ENCODE measurements around the gene ZNF655.
"Not testable (repeated sequence)": the region's sequence is repeated elsewhere in the genome, so short reads cannot be mapped to it uniquely, and the experiment has no call there.

Gene ZNF655

GRCh38 chr7:99560834-99561736 is 2.6 kb downstream of the ZNF655 start:
- no peak for TF ChIP-seq CTCF (IDR thresholded peaks at IDR 0.05; ENCODE audit: control insufficient read depth, extremely low read depth, insufficient read depth)
- no peak for DNase-seq (ENCODE audit: low read depth)
- H3K4me3 ChIP-seq (ENCODE audit: low read depth, low read length): no peak overlapping the region

- DNase-seq (ENCODE audit: low read depth): no peak
- TF ChIP-seq CTCF (IDR thresholded peaks at IDR 0.05; ENCODE audit: control insufficient read depth, extremely low read depth, insufficient read depth): no peak
- no peak overlapping the region for H3K4me3 ChIP-seq (ENCODE audit: low read depth, low read length)
Observed at GRCh38 chr7:99561737-99562051, 3.3 kb downstream of the ZNF655 start.

DNA sequence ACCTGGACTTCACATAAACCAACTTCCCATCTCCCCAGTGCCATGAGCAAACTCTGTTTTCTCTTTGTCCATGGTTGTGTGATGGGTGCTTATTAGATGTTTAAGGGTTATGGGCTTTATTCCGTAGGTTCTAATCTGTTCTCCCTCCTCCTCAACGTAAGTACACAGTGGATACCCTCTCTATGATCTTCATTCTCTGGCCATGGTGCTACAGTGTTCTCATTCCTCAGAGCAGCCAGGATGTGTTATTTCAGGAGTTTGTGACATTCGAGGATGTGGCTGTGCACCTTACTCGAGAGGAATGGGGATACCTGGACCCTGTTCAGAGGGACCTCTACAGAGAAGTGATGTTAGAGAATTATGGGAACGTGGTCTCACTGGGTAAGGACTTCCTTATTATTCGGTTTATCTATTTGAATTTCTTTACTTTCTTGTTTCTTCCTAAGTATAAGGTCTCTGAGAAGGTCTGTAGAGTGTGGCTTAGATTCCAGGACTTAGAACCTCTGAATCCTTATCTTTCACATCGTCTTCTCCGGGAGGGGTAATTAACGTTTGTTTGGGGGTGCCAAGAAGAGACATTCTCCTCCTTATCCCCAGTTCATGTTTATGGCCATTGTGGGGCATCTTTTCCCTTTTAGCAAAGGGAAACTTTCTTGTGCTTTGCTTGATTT is 3.8 kb downstream of the ZNF655 start:
- no peak for DNase-seq (ENCODE audit: low read depth)
- no peak for TF ChIP-seq CTCF (IDR thresholded peaks at IDR 0.05; ENCODE audit: control insufficient read depth, extremely low read depth, insufficient read depth)
- H3K4me3 ChIP-seq (ENCODE audit: low read depth, low read length): no peak overlapping the region

GRCh38 chr7:99562832-99563231 is 4.4 kb downstream of the ZNF655 start:
- no peak overlapping the region for H3K4me3 ChIP-seq (ENCODE audit: low read depth, low read length)
- DNase-seq (ENCODE audit: low read depth): no peak
- no peak for TF ChIP-seq CTCF (IDR thresholded peaks at IDR 0.05; ENCODE audit: control insufficient read depth, extremely low read depth, insufficient read depth)

DNA sequence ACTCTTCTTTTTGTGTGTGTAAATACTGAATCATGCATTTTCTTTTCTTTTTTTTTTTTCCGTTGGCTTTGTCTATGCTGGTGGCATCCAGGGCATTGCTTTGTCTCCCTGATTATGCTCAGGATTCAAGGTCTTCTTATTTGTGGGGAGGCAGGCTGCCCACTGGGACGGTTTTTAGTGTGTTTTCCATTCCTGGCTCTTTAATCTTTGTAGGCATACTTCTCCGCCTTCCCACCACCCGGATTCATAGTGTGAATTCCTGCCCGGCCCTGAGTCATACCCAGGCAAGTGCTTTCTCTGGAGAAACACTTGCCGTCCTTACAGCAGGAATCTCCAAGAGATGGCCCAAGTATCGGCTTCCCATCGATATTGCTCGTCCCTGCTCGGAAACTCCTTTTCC is 5.2 kb downstream of the ZNF655 start:
- no peak for TF ChIP-seq CTCF (IDR thresholded peaks at IDR 0.05; ENCODE audit: control insufficient read depth, extremely low read depth, insufficient read depth)
- H3K4me3 ChIP-seq (ENCODE audit: low read depth, low read length): no peak overlapping the region
- DNase-seq (ENCODE audit: low read depth): no peak

- DNase-seq (ENCODE audit: low read depth): not testable (repeated sequence)
Observed at GRCh38 chr7:99568770-99569169, 10.3 kb downstream of the ZNF655 start.

DNA sequence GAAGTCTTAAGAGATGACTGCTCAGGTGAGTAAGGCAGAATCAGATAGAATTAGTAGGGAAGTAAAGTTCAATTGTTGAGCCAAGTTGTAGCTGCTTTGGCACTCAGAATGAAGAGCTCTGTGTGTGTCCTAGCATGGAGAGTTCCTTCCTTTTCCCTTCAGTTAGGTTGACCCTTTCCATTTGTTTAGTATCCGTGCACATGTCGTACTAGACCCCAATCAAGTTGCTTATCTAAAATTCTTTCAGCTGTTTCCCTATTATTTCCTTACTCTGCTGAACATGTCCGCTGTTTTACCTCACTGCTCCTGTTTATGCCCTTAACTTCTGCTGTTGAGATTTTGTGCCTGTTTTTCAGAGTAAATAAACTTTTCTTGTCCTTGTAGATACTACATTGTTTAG is 13.3 kb downstream of the ZNF655 start:
- no peak for TF ChIP-seq CTCF (IDR thresholded peaks at IDR 0.05; ENCODE audit: control insufficient read depth, extremely low read depth, insufficient read depth)
- H3K4me3 ChIP-seq (ENCODE audit: low read depth, low read length): no peak overlapping the region
- no peak for DNase-seq (ENCODE audit: low read depth)

More at GRCh38 chr7:99568770-99569169, 10.3 kb downstream of the ZNF655 start:
- H3K4me3 ChIP-seq (ENCODE audit: low read depth, low read length): not testable (repeated sequence)

All from LNCaP clone FGC (cell line).